Left ventricle myocardium inferior (tissue), 1 donor: ENCODE results near the gene XXYLT1. TPM values are rescaled to one million over a fixed set of nuclear protein-coding genes. Genes with fewer than 3 reads are reported as not detected.

Experiments used
- DNase-seq: peaks from one replicate; pipeline ENCODE4 v3.0.0-alpha.2; 2020
- H3K27ac ChIP-seq: fragments of 200-600 bp; replicated peaks from 2 replicates; pipeline ENCODE4 v1.8.0; 2021
- H3K27me3 ChIP-seq: fragments of 200-600 bp; 2 replicates; pipeline ENCODE4 v1.8.0; 2021; ENCODE audit warnings: low read depth
- H3K36me3 ChIP-seq: fragments of 200-600 bp; 2 replicates; pipeline ENCODE4 v1.8.0; 2021
- H3K4me1 ChIP-seq: fragments of 200-600 bp; 2 replicates; pipeline ENCODE4 v1.8.0; 2021
- H3K4me3 ChIP-seq: fragments of 200-600 bp; 2 replicates; pipeline ENCODE4 v1.8.0; 2021; ENCODE audit warnings: mild to moderate bottlenecking, moderate library complexity
- H3K9me3 ChIP-seq: fragments of 200-600 bp; replicated peaks from 2 replicates; pipeline ENCODE4 v1.8.0; 2021
- CTCF ChIP-seq: fragments of 200-600 bp; IDR thresholded peaks from 2 replicates; pipeline ENCODE4 v1.8.0; 2021; ENCODE audit warnings: antibody characterized with exemption, mild to moderate bottlenecking, borderline replicate concordance
- intact Hi-C: fragments of 100-400 bp; cut with micrococcal nuclease; formaldehyde crosslinking; loops from one replicate; pipeline ENCODE4 v1.11.0; 2022
- total RNA-seq: library from RNA; stranded (reverse); fragmentation: NEBNext Ultra II Directional; extraction: Animal tissue kit (Norgen Biotek cat#: 25700); gene quantifications from one replicate; pipeline ENCODE4 v1.2.1, GENCODE V29; 2021
- donor health status: DM: no; HTN: yes; CAD: no; lungs with severe emphysema.

The XXYLT1 gene
- total RNA-seq, 1 donor from 2014 or later = 2.3 TPM

GRCh38 chr3:195030791-195031321 lies 240.1 kb downstream of the XXYLT1 start:
- no peak for DNase-seq
- Histone ChIP-seq H3K4me1 (peaks cover 40% of the 10 kb centered on the region), H3K9me3 (no peaks in the 10 kb centered on the region), H3K36me3 (no peaks in the 10 kb centered on the region), H3K4me3 (no peak overlapping the region), H3K27ac (peak overlapping the region; percentile 72), H3K27me3 (no peaks in the 10 kb centered on the region)
- intact Hi-C loops = no loop called here
- TF ChIP-seq CTCF = no peak

DNA sequence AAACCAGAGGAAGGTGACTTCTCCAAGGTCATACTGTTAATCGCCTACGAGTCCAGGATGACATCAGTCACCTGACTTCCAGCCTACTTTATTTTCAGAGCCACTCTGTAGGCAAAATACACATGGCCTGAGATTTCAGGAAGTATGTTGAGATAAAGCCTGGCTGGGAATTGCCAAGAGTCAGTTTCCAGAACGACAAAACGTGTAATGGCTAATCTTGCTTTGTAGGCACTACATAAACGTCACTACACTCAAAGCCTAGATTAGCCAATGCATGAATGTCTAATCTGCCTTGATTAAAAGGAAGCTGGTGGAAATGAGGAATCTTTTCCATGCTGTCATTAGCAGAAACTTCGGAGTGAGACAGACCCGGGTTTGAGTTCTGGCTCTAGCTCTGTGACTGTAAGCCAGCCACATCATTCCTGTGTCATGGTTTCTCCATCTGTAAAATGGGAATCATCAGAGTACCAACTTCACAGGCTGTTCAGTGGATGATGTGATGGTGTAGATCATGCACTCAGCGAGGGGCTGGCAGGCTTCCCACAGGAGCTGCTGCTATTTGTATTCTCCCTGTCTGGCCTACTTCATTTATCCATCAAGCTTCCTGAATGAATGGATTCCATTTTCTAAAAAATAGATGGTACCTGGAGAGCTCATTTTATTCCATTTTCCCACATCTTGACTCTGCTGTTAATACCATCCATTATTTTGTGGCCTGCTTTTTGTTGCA lies 241.9 kb downstream of the XXYLT1 start:
- intact Hi-C loops = no loop called here

GRCh38 chr3:195025884-195026200 lies 245.1 kb downstream of the XXYLT1 start:
- DNase-seq = no peak
- TF ChIP-seq CTCF = no peak
- H3K4me3 ChIP-seq = no peak overlapping the region
- no peaks in the 10 kb centered on the region for H3K36me3 ChIP-seq
- no peaks in the 10 kb centered on the region for H3K9me3 ChIP-seq
- H3K27me3 ChIP-seq = no peaks in the 10 kb centered on the region
- H3K4me1 ChIP-seq = peaks cover 30% of the 10 kb centered on the region
- intact Hi-C loops = no loop called here
- H3K27ac ChIP-seq = no peak overlapping the region

More for the DNA sequence above, 241.9 kb downstream of the XXYLT1 start:
- TF ChIP-seq CTCF = no peak
- peaks cover 47% of the 10 kb centered on the region for H3K4me1 ChIP-seq
- peak; percentile 42 for DNase-seq
- no peak overlapping the region for H3K4me3 ChIP-seq
- peak overlapping the region; percentile 19 for H3K27ac ChIP-seq
- H3K9me3 ChIP-seq = no peaks in the 10 kb centered on the region
- H3K36me3 ChIP-seq = no peaks in the 10 kb centered on the region
- H3K27me3 ChIP-seq = no peaks in the 10 kb centered on the region

GRCh38 chr3:195025056-195025883 lies 245.7 kb downstream of the XXYLT1 start:
- Histone ChIP-seq H3K4me1 (peaks cover 24% of the 10 kb centered on the region), H3K9me3 (no peaks in the 10 kb centered on the region), H3K27me3 (no peaks in the 10 kb centered on the region), H3K36me3 (no peaks in the 10 kb centered on the region), H3K27ac (no peak overlapping the region), H3K4me3 (no peak overlapping the region)
- no peak for DNase-seq
- no peak for TF ChIP-seq CTCF
- intact Hi-C loops = no loop called here

- Histone ChIP-seq H3K4me3 (no peak overlapping the region), H3K9me3 (no peaks in the 10 kb centered on the region), H3K27ac (no peak overlapping the region), H3K4me1 (peaks cover 11% of the 10 kb centered on the region), H3K27me3 (no peaks in the 10 kb centered on the region), H3K36me3 (no peaks in the 10 kb centered on the region)
- intact Hi-C loops = no loop called here
- DNase-seq = no peak
- TF ChIP-seq CTCF = no peak
Observed at GRCh38 chr3:195023989-195024388, 247.0 kb downstream of the XXYLT1 start.
